OCI-LY1 (cell line): ENCODE results near the gene PRDM15.

Experiments used
- CTCF ChIP-seq: fragments of 200-600 bp; sonication (generic), shearing (Covaris generic); IDR thresholded peaks from 2 replicates; pipeline ENCODE4 v1.5.1; 2017; ENCODE audit warnings: mild to moderate bottlenecking, antibody characterized with exemption, low read length, moderate library complexity, mixed read lengths
- EZH2 ChIP-seq: fragments of 200-600 bp; sonication (generic), shearing (Covaris generic); IDR thresholded peaks from 2 replicates; pipeline ENCODE4 v1.8.0; 2017; ENCODE audit warnings: borderline replicate concordance, mixed run types, mild to moderate bottlenecking, antibody characterized with exemption, low read length, moderate library complexity, mixed read lengths

DNA sequence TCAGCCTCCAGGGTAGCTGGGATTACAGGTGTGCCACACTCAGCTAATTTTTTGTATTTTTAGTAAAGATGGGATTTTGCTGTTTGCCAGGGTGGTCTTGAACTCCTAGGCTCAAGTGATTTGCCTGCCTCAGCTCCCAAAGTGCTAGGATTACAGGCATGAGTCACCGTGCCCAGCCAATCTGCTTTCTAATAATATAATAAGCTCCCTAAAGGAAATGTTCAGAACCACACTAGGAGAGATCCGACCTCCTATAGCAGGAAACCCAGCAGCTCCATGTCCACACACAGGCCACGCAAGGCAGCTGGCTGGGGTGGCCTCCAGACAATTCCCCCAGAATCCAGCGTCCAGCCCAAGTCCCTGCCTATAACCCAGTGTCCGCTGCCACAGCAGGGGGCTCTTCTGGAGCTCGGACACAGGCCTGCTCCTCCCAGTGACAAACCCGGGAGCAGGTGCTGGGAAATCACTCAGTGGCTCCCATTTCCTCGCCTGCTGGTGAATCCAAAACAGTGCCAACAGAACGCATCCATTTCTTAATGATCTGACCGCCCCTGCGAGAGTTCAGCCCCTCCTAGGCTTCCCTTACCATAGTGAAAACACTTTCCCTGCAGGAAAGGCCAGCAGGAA, 119.8 kb downstream of the PRDM15 start:
- no peak for TF ChIP-seq CTCF
- TF ChIP-seq EZH2 = no peak
